Activated T-cell treated with anti-CD3 and anti-CD28 coated beads, Interleukin-2, amount 50 U/mL, for 72 hours (primary cell): Measurements from ENCODE around the gene CCDC27. TPM values are rescaled to one million over a fixed set of nuclear protein-coding genes. Genes with fewer than 3 reads are reported as not detected.
"Not testable (repeated sequence)": the region's sequence is repeated elsewhere in the genome, so short reads cannot be mapped to it uniquely, and the experiment has no call there.

Experiments
- ATAC-seq, 2 donors: fragments of 150-1000 bp; cut with Tn5 transposase; replicated peaks in 1 of 2; 2 replicates each; pipeline ENCODE4 v1.10.0; 2021; ENCODE audit warnings: moderate library complexity in 2 of 2, mild to moderate bottlenecking in 1 of 2
- DNase-seq, 2 donors: peaks; one replicate each; pipeline ENCODE4 v3.0.0; 2021 to 2022; ENCODE audit warnings: mixed read lengths in 1 of 2
- H3K27ac Mint-ChIP-seq: one replicate; pipeline ENCODE4 v1.8.0; 2022; ENCODE audit warnings: mild to moderate bottlenecking, moderate library complexity, mixed read lengths
- H3K27me3 Mint-ChIP-seq: one replicate; pipeline ENCODE4 v1.8.0; 2022; ENCODE audit warnings: low read depth, mixed read lengths
- H3K36me3 Mint-ChIP-seq, 2 donors: one replicate each; pipeline ENCODE4 v1.8.0; 2022; ENCODE audit warnings: mixed read lengths in 2 of 2, mild to moderate bottlenecking in 1 of 2; ENCODE audit not compliant: insufficient read depth in 2 of 2
- H3K4me1 Mint-ChIP-seq: one replicate; pipeline ENCODE4 v1.8.0; 2022; ENCODE audit warnings: low read depth, mixed read lengths
- H3K4me3 Mint-ChIP-seq, 2 donors: one replicate each; pipeline ENCODE4 v1.8.0; 2022; ENCODE audit warnings: mild to moderate bottlenecking in 2 of 2, mixed read lengths in 2 of 2, moderate library complexity in 2 of 2
- H3K9me3 Mint-ChIP-seq, 2 donors: one replicate each; pipeline ENCODE4 v1.8.0; 2022; ENCODE audit warnings: mixed read lengths in 2 of 2
- total RNA-seq, 2 donors: library from RNA; stranded (reverse); gene quantifications; one replicate each; pipeline ENCODE4 v1.2.3, GENCODE V29; 2022

The CCDC27 gene
- total RNA-seq, 2 donors from 2014 or later = not detected

- H3K9me3 Mint-ChIP-seq = peaks cover 0 to 1% of the 10 kb centered on the region in 2 donors
Measured at GRCh38 chr1:3795453-3796214, 43.4 kb downstream of the CCDC27 start.

GRCh38 chr1:3796215-3797061, 44.2 kb downstream of the CCDC27 start, which contains the start of gene LRRC47:
Gene LRRC47 (minus strand): TSS chr1:3796498. CDS start chr1:3796476, 22 bp downstream.
- Mint-ChIP-seq H3K4me1 (peaks cover 48% of the 10 kb centered on the region), H3K27ac (peak within 1 kb of the TSS; percentile 41), H3K36me3 (peaks cover 4 to 6% of the 10 kb centered on the region in 2 donors), H3K4me3 (peak within 1 kb of the TSS; percentile 84 to 94), H3K9me3 (peaks cover 0 to 1% of the 10 kb centered on the region in 2 donors), H3K27me3 (peaks cover 10% of the 10 kb centered on the region)
- peak; percentile 96 to 100 for ATAC-seq
- DNase-seq = peak; percentile 95

More at GRCh38 chr1:3795453-3796214, 43.4 kb downstream of the CCDC27 start:
- Mint-ChIP-seq H3K4me1 (peaks cover 40% of the 10 kb centered on the region), H3K36me3 (peaks cover 3 to 6% of the 10 kb centered on the region in 2 donors), H3K4me3 (peak overlapping the region; percentile 84 to 88), H3K27me3 (peaks cover 2% of the 10 kb centered on the region), H3K27ac (peak overlapping the region; percentile 1)
- DNase-seq (no peak), ATAC-seq (peak; percentile 18)

DNA sequence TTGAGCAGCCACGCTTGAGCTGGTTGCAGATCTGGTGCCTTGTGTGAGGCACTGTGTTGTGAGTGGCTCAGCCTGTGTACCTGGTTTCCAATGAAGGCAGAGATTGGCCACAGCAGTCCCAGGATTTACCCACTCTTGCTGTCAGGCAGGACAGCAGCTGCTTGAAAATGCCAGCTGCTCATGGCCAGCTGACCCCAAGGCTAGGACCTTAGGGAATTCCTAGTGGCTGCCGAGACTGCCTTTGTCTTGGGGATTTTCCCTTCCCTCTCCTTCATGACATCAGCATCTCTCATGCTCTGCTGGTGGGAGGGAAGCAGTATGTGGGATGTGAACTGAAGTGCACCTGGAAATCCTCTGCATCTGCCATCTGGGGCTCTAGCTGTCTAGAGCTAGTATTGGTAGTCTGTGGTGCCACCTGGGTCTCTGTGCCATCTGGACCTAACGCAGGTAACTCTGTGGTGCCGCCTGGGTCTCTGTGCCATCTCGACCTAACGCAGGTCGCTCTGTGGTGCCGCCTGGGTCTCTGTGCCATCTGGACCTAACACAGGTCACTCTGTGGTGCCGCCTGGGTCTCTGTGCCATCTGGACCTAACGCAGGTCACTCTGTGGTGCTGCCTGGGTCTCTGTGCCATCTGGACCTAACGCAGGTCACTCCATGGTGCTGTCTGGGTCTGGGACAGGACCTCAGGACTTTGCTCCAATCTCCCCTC, 47.9 kb downstream of the CCDC27 start:
- no peak for ATAC-seq
- DNase-seq = no peak
- Mint-ChIP-seq H3K9me3 (peaks cover 0 to 1% of the 10 kb centered on the region in 2 donors), H3K27me3 (peaks cover 37% of the 10 kb centered on the region), H3K4me3 (no peak overlapping the region), H3K4me1 (peaks cover 28% of the 10 kb centered on the region), H3K27ac (no peak overlapping the region), H3K36me3 (peaks cover 3 to 5% of the 10 kb centered on the region in 2 donors)

DNA sequence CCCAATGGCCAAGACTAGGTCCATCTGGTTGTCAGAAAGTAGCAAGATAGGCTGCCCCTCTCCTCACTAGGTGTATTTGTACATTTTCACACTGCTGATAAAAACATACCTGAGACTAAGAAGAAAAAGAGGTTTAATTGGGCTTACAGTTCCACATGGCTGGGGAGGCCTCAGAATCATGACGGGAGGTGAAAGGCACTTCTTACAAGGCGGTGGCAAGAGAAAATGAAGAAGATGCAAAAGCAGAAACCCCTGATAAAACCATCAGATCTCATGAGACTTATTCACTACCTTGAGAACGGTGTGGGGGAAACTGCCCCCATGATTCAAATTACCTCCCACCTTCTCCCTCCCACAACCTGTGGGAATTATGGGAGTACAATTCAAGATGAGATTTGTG, 48.5 kb downstream of the CCDC27 start:
- Mint-ChIP-seq H3K4me3 (peak overlapping the region in 1 of 2 donors; percentile 2), H3K27me3 (peaks cover 43% of the 10 kb centered on the region), H3K4me1 (peaks cover 24% of the 10 kb centered on the region), H3K27ac (peak overlapping the region; percentile 40)
- not testable (repeated sequence) for ATAC-seq, H3K9me3 Mint-ChIP-seq, H3K36me3 Mint-ChIP-seq
- peak in 1 of 2 donors; percentile 17 for DNase-seq

DNA sequence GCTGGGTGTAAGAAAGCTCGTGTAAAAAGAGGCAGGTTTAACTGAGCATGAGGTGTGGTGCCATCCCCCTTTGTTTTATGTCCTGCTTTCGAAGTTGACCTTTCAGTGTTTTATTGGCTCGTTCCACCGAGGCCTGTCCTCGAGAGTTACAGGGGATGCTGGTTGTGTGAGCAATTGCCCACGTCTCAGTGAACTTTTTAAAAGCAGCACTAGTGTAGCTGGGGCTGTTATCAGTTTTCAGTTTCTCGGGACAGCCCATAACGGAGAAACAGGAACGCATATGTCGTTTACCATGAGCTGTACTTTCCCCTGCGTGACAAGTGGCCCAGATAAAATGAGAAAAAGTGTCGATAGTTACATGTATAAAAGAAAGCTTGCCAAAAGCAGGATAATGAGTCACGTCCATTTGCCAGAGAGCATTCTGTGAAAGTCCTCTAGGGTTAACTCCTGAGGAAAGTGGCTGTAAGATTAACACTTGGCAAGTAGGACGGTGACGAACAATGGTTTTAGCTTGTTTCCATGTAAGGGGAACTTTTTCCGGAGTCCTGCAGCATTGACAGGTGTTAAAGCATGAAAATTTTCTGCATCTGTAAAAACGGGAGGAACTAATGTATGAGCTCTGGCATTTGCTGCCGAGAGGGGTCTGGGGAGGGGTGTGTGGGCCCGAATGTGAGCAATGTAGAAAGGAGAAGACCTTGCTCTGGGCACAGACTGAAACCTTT, 51.8 kb downstream of the CCDC27 start:
- Mint-ChIP-seq H3K36me3 (peaks cover 4 to 5% of the 10 kb centered on the region in 2 donors), H3K9me3 (peaks cover 1 to 2% of the 10 kb centered on the region in 2 donors), H3K27ac (peak overlapping the region; percentile 47), H3K4me3 (peak overlapping the region in 1 of 2 donors; percentile 37), H3K4me1 (peaks cover 13% of the 10 kb centered on the region), H3K27me3 (peaks cover 46% of the 10 kb centered on the region)
- DNase-seq (no peak), ATAC-seq (no peak)

DNA sequence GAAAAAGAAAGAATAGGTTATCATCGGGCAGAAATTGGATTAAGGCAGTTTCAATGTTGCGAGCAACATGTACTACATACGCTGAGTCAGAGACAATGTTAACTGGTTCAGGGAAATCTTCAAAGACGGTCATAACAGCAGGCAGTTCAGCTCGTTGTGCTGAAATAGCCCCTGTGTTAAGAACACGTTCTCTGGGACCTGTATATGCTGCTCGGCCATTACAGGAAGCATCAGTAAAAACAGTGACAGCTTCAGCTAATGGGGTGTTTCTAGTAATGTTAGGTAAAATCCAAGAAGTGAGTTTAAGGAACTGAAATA, 52.3 kb downstream of the CCDC27 start:
- not testable (repeated sequence) for H3K36me3 Mint-ChIP-seq, DNase-seq, ATAC-seq, H3K27ac Mint-ChIP-seq, H3K9me3 Mint-ChIP-seq
- Mint-ChIP-seq H3K4me1 (peaks cover 13% of the 10 kb centered on the region), H3K27me3 (peaks cover 46% of the 10 kb centered on the region), H3K4me3 (peak overlapping the region in 1 of 2 donors; percentile 37)

- Mint-ChIP-seq H3K27ac (no peak overlapping the region), H3K4me1 (peaks cover 13% of the 10 kb centered on the region), H3K27me3 (peaks cover 46% of the 10 kb centered on the region), H3K36me3 (peaks cover 2 to 5% of the 10 kb centered on the region in 2 donors), H3K4me3 (peak overlapping the region in 1 of 2 donors; percentile 18), H3K9me3 (peaks cover 1 to 2% of the 10 kb centered on the region in 2 donors)
- no peak for ATAC-seq
- DNase-seq = no peak
Measured at GRCh38 chr1:3805038-3805437, 52.8 kb downstream of the CCDC27 start.

- H3K4me3 Mint-ChIP-seq = no peak overlapping the region
- no peak overlapping the region for H3K27ac Mint-ChIP-seq
- H3K9me3 Mint-ChIP-seq = peaks cover 0 to 2% of the 10 kb centered on the region in 2 donors
- H3K36me3 Mint-ChIP-seq = peaks cover 2% of the 10 kb centered on the region in 2 donors
- H3K27me3 Mint-ChIP-seq = peaks cover 25% of the 10 kb centered on the region
- no peaks in the 10 kb centered on the region for H3K4me1 Mint-ChIP-seq
- ATAC-seq (no peak), DNase-seq (no peak)
Measured at GRCh38 chr1:3807769-3808168, 55.5 kb downstream of the CCDC27 start.

- Mint-ChIP-seq H3K9me3 (peaks cover 0 to 2% of the 10 kb centered on the region in 2 donors), H3K27ac (no peak overlapping the region), H3K27me3 (peaks cover 14% of the 10 kb centered on the region), H3K4me3 (no peak overlapping the region), H3K4me1 (no peaks in the 10 kb centered on the region), H3K36me3 (peaks cover 2% of the 10 kb centered on the region in 2 donors)
- no peak for DNase-seq
- no peak for ATAC-seq
Measured at GRCh38 chr1:3809680-3810079, 57.4 kb downstream of the CCDC27 start.

- not testable (repeated sequence) for ATAC-seq, H3K4me1 Mint-ChIP-seq, H3K9me3 Mint-ChIP-seq, H3K27me3 Mint-ChIP-seq, H3K27ac Mint-ChIP-seq, DNase-seq, H3K36me3 Mint-ChIP-seq
- peak overlapping the region in 1 of 2 donors; percentile 30 for H3K4me3 Mint-ChIP-seq
Measured at GRCh38 chr1:3810149-3810761, 58.0 kb downstream of the CCDC27 start.

DNA sequence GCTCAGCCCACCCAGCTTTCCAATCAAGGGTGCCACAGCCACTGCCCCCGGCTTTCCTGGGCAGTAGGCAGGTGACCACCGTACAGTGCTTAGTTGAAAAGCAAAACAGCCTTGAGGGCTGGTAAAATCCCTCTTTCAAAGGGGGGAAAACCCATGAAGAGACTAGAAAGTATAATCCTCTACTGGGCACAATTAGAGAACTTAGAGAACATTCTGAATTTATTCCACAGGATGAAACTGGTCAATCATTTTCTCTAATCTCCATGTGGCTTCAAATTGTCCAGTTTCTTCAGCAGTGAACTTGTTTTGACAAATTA, 59.3 kb downstream of the CCDC27 start:
- H3K9me3 Mint-ChIP-seq = peaks cover 0 to 2% of the 10 kb centered on the region in 2 donors
- H3K27ac Mint-ChIP-seq = no peak overlapping the region
- H3K4me1 Mint-ChIP-seq = no peaks in the 10 kb centered on the region
- H3K4me3 Mint-ChIP-seq = no peak overlapping the region
- ATAC-seq (no peak), DNase-seq (no peak)
- H3K36me3 Mint-ChIP-seq = peaks cover 2% of the 10 kb centered on the region in 2 donors
- no peaks in the 10 kb centered on the region for H3K27me3 Mint-ChIP-seq

GRCh38 chr1:3814065-3814464, 61.8 kb downstream of the CCDC27 start:
- Mint-ChIP-seq H3K4me1 (no peaks in the 10 kb centered on the region), H3K27me3 (no peaks in the 10 kb centered on the region), H3K4me3 (no peak overlapping the region), H3K27ac (no peak overlapping the region), H3K36me3 (no peaks in the 10 kb centered on the region), H3K9me3 (no peaks in the 10 kb centered on the region)
- ATAC-seq (no peak), DNase-seq (no peak)
